ENCODE data around the gene TTR. TPM values are rescaled to one million over a fixed set of nuclear protein-coding genes. Genes with fewer than 3 reads are reported as not detected.
A peak's percentile ranks its signal among the peaks of the same experiment; 100 is the strongest.

TTR gene
- 102 and 139 TPM in 2 replicates for total RNA-seq (2022)
- Bru-seq, nascent RNA: percentile 46 among the genes with signal in this experiment
- BruChase-seq, experiment 1, labeled RNA remaining after a 2-hour chase: percentile 44 among the genes with signal in this experiment
- percentile 57 among the genes with signal in this experiment for BruChase-seq, experiment 2, labeled RNA remaining after a 6-hour chase
- long read RNA-seq, transcript TTR-201 (4 exons, 957 nt): major isoform, 156 of 173 reads
- long read RNA-seq, partial matches to known transcripts: 11 of 173 reads
- long read RNA-seq, other reads (novel, unspliced or antisense): 6 of 173 reads

DNA sequence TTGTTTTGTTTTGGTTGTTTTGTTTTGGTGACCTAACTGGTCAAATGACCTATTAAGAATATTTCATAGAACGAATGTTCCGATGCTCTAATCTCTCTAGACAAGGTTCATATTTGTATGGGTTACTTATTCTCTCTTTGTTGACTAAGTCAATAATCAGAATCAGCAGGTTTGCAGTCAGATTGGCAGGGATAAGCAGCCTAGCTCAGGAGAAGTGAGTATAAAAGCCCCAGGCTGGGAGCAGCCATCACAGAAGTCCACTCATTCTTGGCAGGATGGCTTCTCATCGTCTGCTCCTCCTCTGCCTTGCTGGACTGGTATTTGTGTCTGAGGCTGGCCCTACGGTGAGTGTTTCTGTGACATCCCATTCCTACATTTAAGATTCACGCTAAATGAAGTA is at the start of gene TTR:
Gene TTR (plus strand): TSS at position 250 of the 400 bp plus-strand sequence. CDS start 26 bp downstream, at position 276.
- intact Hi-C loops (cut with micrococcal nuclease; ENCODE audit: unreplicated experiment): no loop called here
- H3K9me3 ChIP-seq: no peaks in the 10 kb centered on the region
- Mint-ChIP-seq H3K36me3 (ENCODE audit: insufficient read depth, unreplicated experiment) (peaks cover 30% of the 10 kb centered on the region), H3K27me3 (ENCODE audit: insufficient read depth, unreplicated experiment) (no peaks in the 10 kb centered on the region), H3K4me3 (ENCODE audit: unreplicated experiment) (peak within 1 kb of the TSS; percentile 50), H3K27ac (ENCODE audit: unreplicated experiment) (peak within 1 kb of the TSS; percentile 48), H3K4me1 (ENCODE audit: low read depth, unreplicated experiment) (peaks cover 9% of the 10 kb centered on the region), H3K9me3 (ENCODE audit: unreplicated experiment) (no peaks in the 10 kb centered on the region)
- BruUV-seq (replicated peaks): no TSS peak
- H3K4me1 ChIP-seq: peaks cover 32% of the 10 kb centered on the region
- ChIA-PET CTCF (no interaction called here), POLR2A (no interaction called here)
- TF ChIP-seq CTCF (IDR thresholded peaks at IDR 0.05; ENCODE audit: insufficient read depth in 1 of 2, low read depth in 1 of 2, low read length in 1 of 2, severe bottlenecking in 1 of 2, unreplicated experiment in 1 of 2): no peak
- H3K27me3 ChIP-seq (replicated peaks; ENCODE audit: control insufficient read depth, insufficient read depth, low read length): no peaks in the 10 kb centered on the region
- H3K36me3 ChIP-seq (ENCODE audit: control insufficient read depth, insufficient read depth, low read length): no peaks in the 10 kb centered on the region
- peak; percentile 46 to 48 for DNase-seq
- H3K4me3 ChIP-seq (ENCODE audit: low read depth, low read length): no peak within 1 kb of the TSS; the same call in 1 of the 2 replicates

DNA sequence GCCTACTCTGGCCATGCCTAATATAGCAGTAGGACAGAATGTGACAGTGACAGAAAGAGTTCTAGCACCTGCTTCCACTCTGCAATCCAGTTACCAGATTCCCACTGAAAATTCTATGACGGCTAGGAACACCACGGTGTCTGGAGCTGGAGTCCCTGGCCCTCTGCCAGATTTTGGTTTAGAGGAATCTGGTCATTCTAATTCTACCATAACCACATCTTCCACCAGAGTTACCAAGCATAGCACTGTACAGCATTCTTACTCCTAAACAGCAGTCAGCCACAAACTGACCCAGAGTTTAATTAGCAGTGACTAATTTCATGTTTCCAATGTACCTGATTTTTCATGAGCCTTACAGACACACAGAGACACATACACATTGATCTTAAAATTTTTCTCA is 45.2 kb upstream of the TTR start:
- CTCF ChIA-PET: interaction anchor here (0.6 kb wide), 1 partner anchor 15 kb away, joined by 3 read pairs; no protein-coding TSS in a partner anchor
- POLR2A ChIA-PET: no interaction called here
- H3K9me3 ChIP-seq: no peaks in the 10 kb centered on the region

DNA sequence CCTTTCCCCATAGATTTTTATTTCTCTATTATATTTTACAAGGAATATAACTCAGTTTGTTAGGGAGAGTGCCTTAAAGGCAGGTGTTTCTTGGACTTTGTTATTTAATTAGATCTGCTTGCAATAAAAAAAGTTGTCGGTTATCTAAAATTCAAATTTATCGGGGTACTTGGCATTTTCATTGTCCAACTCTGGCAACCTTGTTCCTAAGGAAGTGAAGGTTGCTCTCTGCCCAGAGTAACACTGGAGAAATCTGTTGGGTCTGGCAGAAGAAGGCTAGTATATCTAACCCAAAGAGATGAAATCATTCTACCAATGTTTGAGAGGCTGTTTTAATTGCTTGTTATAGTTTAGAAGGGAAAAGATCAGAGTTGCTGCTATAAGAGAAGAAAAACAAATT is 42.8 kb upstream of the TTR start:
- intact Hi-C loops (cut with micrococcal nuclease; ENCODE audit: unreplicated experiment): no loop called here
- CTCF ChIA-PET: no interaction called here
- Mint-ChIP-seq H3K27ac (ENCODE audit: unreplicated experiment) (no peak overlapping the region), H3K9me3 (ENCODE audit: unreplicated experiment) (no peaks in the 10 kb centered on the region), H3K4me3 (ENCODE audit: unreplicated experiment) (no peak overlapping the region), H3K27me3 (ENCODE audit: insufficient read depth, unreplicated experiment) (no peaks in the 10 kb centered on the region), H3K36me3 (ENCODE audit: insufficient read depth, unreplicated experiment) (peaks cover 20% of the 10 kb centered on the region), H3K4me1 (ENCODE audit: low read depth, unreplicated experiment) (peaks cover 6% of the 10 kb centered on the region)
- no TSS peak for BruUV-seq (replicated peaks)
- H3K4me1 ChIP-seq: no peaks in the 10 kb centered on the region
- POLR2A ChIA-PET: no interaction called here
- H3K9me3 ChIP-seq: no peaks in the 10 kb centered on the region
- H3K27me3 ChIP-seq (replicated peaks; ENCODE audit: control insufficient read depth, insufficient read depth, low read length): no peaks in the 10 kb centered on the region
- H3K36me3 ChIP-seq (ENCODE audit: control insufficient read depth, insufficient read depth, low read length): no peaks in the 10 kb centered on the region
- no peak overlapping the region for H3K4me3 ChIP-seq (ENCODE audit: low read depth, low read length)
- no peak for TF ChIP-seq CTCF (IDR thresholded peaks at IDR 0.05; ENCODE audit: insufficient read depth in 1 of 2, low read depth in 1 of 2, low read length in 1 of 2, severe bottlenecking in 1 of 2, unreplicated experiment in 1 of 2)
- DNase-seq: no peak

More for the DNA sequence above, 45.2 kb upstream of the TTR start:
- no peak overlapping the region for H3K4me3 ChIP-seq (ENCODE audit: low read depth, low read length)
- intact Hi-C loops (cut with micrococcal nuclease; ENCODE audit: unreplicated experiment): no loop called here
- Mint-ChIP-seq H3K27ac (ENCODE audit: unreplicated experiment) (no peak overlapping the region), H3K4me3 (ENCODE audit: unreplicated experiment) (no peak overlapping the region), H3K27me3 (ENCODE audit: insufficient read depth, unreplicated experiment) (no peaks in the 10 kb centered on the region), H3K9me3 (ENCODE audit: unreplicated experiment) (no peaks in the 10 kb centered on the region), H3K4me1 (ENCODE audit: low read depth, unreplicated experiment) (no peaks in the 10 kb centered on the region), H3K36me3 (ENCODE audit: insufficient read depth, unreplicated experiment) (peaks cover 20% of the 10 kb centered on the region)
- no peaks in the 10 kb centered on the region for H3K27me3 ChIP-seq (replicated peaks; ENCODE audit: control insufficient read depth, insufficient read depth, low read length)
- TF ChIP-seq CTCF (IDR thresholded peaks at IDR 0.05; ENCODE audit: insufficient read depth in 1 of 2, low read depth in 1 of 2, low read length in 1 of 2, severe bottlenecking in 1 of 2, unreplicated experiment in 1 of 2): no peak
- no TSS peak for BruUV-seq (replicated peaks)
- no peaks in the 10 kb centered on the region for H3K4me1 ChIP-seq
- no peaks in the 10 kb centered on the region for H3K36me3 ChIP-seq (ENCODE audit: control insufficient read depth, insufficient read depth, low read length)
- DNase-seq: no peak

Measured in Caco-2 (cell line).